Measurements from ENCODE around the gene ZNF750.
A peak's percentile ranks its signal among the peaks of the same experiment; 100 is the strongest.

The ZNF750 gene

DNA sequence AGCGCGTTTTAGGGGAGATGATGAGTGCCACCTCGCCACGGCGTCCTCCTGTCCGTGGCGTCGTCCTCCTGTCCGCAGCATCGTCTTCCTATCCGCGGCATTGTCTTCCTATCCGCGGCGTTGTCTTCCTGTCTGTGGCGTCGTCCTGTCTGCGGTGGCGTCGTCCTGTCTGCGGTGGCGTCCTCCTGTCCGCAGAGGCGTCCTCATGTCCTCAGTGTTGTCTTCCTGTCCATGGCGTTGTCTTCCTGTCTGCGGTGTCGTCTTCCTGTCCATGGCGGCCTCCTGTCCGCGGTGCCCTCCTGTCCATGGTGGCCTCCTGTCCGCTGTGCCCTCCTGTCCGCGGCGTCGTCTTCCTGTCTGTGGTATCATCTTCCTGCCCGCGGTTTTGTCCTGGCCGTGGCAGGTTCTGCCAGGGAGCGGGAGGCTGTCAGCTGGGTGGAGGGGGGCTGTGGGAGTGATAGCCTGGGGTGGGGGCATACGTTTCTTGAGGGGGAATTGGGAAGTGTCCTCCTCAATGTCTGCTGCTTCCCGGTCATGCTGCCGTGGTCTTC, 57.1 kb downstream of the ZNF750 start:
- no peak for TF ChIP-seq RARB (CRISPR knock-in tag; IDR thresholded peaks at IDR 0.05)
- TF ChIP-seq, protein P1, sequence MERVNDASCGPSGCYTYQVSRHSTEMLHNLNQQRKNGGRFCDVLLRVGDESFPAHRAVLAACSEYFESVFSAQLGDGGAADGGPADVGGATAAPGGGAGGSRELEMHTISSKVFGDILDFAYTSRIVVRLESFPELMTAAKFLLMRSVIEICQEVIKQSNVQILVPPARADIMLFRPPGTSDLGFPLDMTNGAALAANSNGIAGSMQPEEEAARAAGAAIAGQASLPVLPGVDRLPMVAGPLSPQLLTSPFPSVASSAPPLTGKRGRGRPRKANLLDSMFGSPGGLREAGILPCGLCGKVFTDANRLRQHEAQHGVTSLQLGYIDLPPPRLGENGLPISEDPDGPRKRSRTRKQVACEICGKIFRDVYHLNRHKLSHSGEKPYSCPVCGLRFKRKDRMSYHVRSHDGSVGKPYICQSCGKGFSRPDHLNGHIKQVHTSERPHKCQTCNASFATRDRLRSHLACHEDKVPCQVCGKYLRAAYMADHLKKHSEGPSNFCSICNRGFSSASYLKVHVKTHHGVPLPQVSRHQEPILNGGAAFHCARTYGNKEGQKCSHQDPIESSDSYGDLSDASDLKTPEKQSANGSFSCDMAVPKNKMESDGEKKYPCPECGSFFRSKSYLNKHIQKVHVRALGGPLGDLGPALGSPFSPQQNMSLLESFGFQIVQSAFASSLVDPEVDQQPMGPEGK (CRISPR knock-in tag; IDR thresholded peaks at IDR 0.05; ENCODE audit: borderline replicate concordance) = no peak
- no peak for TF ChIP-seq ZFP30 (CRISPR knock-in tag; IDR thresholded peaks at IDR 0.05)
- TF ChIP-seq ZNF8 (CRISPR knock-in tag; IDR thresholded peaks at IDR 0.05) = no peak
- TF ChIP-seq TCF4 (CRISPR knock-in tag; IDR thresholded peaks at IDR 0.05; ENCODE audit: borderline replicate concordance) = no peak
- no peak for ATAC-seq

DNA sequence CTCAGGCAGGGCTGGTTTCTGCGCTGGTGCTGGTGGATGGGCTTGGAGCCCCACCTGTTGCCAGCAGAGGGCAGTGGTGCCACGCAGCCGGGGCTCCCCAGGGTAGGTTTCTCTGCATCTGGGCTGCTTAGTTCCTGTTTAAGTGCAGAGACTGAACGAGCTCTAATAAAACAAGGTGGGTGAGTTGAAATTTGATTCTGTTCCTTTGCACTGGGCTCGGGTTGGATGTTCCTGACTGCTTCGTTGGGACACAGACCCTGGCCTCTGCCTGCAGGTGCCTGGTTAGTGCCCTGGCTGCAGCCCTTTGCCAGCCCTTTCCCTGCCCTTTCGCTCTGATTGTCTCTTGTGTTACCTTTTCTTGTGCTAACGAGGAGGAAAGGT, 57.9 kb downstream of the ZNF750 start:
- peak; percentile 99 for ATAC-seq
- no peak for TF ChIP-seq CSDC2 (CRISPR knock-in tag; IDR thresholded peaks at IDR 0.05)
- TF ChIP-seq ZNF565 (CRISPR knock-in tag; conservative IDR thresholded peaks at IDR 0.05; ENCODE audit: low read depth) = no peak
- TF ChIP-seq, protein P2, sequence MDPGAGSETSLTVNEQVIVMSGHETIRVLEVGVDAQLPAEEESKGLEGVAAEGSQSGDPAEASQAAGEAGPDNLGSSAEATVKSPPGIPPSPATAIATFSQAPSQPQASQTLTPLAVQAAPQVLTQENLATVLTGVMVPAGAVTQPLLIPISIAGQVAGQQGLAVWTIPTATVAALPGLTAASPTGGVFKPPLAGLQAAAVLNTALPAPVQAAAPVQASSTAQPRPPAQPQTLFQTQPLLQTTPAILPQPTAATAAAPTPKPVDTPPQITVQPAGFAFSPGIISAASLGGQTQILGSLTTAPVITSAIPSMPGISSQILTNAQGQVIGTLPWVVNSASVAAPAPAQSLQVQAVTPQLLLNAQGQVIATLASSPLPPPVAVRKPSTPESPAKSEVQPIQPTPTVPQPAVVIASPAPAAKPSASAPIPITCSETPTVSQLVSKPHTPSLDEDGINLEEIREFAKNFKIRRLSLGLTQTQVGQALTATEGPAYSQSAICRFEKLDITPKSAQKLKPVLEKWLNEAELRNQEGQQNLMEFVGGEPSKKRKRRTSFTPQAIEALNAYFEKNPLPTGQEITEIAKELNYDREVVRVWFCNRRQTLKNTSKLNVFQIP (CRISPR knock-in tag; IDR thresholded peaks at IDR 0.05; ENCODE audit: borderline replicate concordance, low read depth) = no peak
- no peak for TF ChIP-seq TCF4 (CRISPR knock-in tag; IDR thresholded peaks at IDR 0.05; ENCODE audit: borderline replicate concordance)
- TF ChIP-seq BACH2 (CRISPR knock-in tag; IDR thresholded peaks at IDR 0.05; ENCODE audit: borderline replicate concordance) = no peak
- no peak for TF ChIP-seq ZC3H10 (CRISPR knock-in tag; IDR thresholded peaks at IDR 0.05)
- TF ChIP-seq ZFP3 (CRISPR knock-in tag; IDR thresholded peaks at IDR 0.05) = no peak
- TF ChIP-seq ZNF70 (CRISPR knock-in tag; IDR thresholded peaks at IDR 0.05) = no peak
- TF ChIP-seq ARNTL (CRISPR knock-in tag; IDR thresholded peaks at IDR 0.05; ENCODE audit: borderline replicate concordance, low read depth) = no peak
- TF ChIP-seq PPARA (CRISPR knock-in tag; IDR thresholded peaks at IDR 0.05; ENCODE audit: borderline replicate concordance) = no peak

DNA sequence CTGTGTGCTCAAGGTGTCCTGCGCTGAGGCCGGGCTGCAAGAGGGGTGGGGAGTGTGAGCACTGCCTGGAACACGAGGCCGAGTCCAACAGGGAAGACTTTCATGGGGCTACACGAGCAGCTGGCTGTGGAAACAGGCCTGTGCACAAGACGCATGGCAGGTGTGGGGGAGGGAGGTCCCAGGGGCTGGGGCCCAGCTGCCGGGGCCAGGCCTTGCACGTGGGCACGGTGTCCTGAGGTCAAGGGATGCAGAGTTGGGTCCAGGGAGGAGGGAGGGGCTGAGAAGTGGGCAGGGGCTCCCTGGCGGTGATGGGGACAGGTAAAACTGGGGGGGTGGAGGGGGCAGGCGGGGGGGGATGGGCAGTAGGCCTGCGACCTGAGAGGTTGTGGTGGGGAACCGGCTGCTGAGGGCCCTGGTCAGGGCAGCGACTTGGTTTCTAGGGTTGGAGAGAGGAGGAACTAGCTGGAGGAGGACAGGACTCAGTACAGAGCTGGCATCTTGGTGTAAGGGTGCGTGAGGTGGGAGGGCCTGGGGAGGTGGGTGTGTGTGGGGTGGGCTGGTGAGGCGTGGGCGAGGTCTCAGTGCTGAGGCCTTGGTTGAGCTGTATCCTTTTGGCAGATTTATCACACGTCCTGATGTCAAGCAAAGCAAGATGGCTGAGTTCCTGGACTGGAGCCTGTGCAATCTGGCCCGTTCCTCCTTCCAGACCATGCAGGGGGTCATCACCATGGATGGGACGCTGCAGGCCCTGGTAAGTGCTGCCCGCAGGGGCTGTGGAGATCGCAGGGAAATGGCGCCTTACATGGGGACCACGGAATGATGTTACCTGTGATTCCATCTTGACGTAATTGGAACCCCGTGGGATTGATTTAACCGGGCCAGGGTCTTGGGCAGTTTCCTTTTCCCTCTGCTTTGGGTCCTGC, 58.6 kb downstream of the ZNF750 start:
- peak; percentile 60 for ATAC-seq
- TF ChIP-seq SNAI2 (CRISPR knock-in tag; IDR thresholded peaks at IDR 0.05) = no peak
- TF ChIP-seq, protein P3, sequence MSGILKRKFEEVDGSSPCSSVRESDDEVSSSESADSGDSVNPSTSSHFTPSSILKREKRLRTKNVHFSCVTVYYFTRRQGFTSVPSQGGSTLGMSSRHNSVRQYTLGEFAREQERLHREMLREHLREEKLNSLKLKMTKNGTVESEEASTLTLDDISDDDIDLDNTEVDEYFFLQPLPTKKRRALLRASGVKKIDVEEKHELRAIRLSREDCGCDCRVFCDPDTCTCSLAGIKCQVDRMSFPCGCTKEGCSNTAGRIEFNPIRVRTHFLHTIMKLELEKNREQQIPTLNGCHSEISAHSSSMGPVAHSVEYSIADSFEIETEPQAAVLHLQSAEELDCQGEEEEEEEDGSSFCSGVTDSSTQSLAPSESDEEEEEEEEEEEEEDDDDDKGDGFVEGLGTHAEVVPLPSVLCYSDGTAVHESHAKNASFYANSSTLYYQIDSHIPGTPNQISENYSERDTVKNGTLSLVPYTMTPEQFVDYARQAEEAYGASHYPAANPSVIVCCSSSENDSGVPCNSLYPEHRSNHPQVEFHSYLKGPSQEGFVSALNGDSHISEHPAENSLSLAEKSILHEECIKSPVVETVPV (CRISPR knock-in tag; IDR thresholded peaks at IDR 0.05) = no peak
- no peak for TF ChIP-seq BACH2 (CRISPR knock-in tag; IDR thresholded peaks at IDR 0.05; ENCODE audit: borderline replicate concordance)
- TF ChIP-seq PPARA (CRISPR knock-in tag; IDR thresholded peaks at IDR 0.05; ENCODE audit: borderline replicate concordance) = no peak
- no peak for TF ChIP-seq ISL1 (CRISPR knock-in tag; IDR thresholded peaks at IDR 0.05)

DNA sequence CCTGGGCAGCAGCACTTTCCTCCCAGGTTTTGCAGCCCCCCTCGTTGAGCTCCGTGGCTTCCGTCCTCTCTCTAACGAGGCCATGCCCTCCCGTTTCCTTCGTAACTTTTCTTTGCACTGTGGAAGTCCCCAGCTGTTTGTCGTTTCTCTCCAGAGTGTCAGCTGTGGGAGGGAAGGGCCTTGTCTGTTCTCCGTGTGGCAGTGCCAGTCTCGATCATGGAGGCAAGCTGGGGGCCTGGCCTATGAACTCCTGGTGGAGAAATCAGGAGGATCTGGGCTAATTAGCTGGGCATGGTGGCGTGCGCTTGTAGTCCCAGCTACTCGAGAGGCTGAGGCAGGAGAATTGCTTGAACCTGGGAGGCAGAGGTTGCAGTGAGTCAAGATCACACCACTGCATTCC, 59.6 kb downstream of the ZNF750 start:
- TF ChIP-seq ZNF8 (CRISPR knock-in tag; IDR thresholded peaks at IDR 0.05) (no peak), ARNTL (CRISPR knock-in tag; IDR thresholded peaks at IDR 0.05; ENCODE audit: borderline replicate concordance, low read depth) (no peak), PPARA (CRISPR knock-in tag; IDR thresholded peaks at IDR 0.05; ENCODE audit: borderline replicate concordance) (no peak), ISL1 (CRISPR knock-in tag; IDR thresholded peaks at IDR 0.05) (no peak), ZFP30 (CRISPR knock-in tag; IDR thresholded peaks at IDR 0.05) (no peak), CSDC2 (CRISPR knock-in tag; IDR thresholded peaks at IDR 0.05) (no peak), TCF4 (CRISPR knock-in tag; IDR thresholded peaks at IDR 0.05; ENCODE audit: borderline replicate concordance) (no peak), BACH2 (CRISPR knock-in tag; IDR thresholded peaks at IDR 0.05; ENCODE audit: borderline replicate concordance) (no peak), OSR1 (CRISPR knock-in tag; IDR thresholded peaks at IDR 0.05) (no peak), RARB (CRISPR knock-in tag; IDR thresholded peaks at IDR 0.05) (no peak)
- TF ChIP-seq, protein P3 (CRISPR knock-in tag; IDR thresholded peaks at IDR 0.05) = no peak
- ATAC-seq = no peak
